K562 treated with DMSO at 1 percent for 24 hours (cell line): ENCODE data around the gene ACSL1. TPM values are rescaled to one million over a fixed set of nuclear protein-coding genes. Genes with fewer than 3 reads are reported as not detected.

Source experiments
- total RNA-seq: library from RNA; unstranded; fragments of 300-600 nt; gene quantifications from 2 replicates; pipeline ENCODE4 v1.2.3, GENCODE V29; 2022; ENCODE audit warnings: low read depth; ENCODE audit not compliant: insufficient read depth

ACSL1 gene
- total RNA-seq, result 26.8 and 34.7 TPM in 2 replicates

GRCh38 chr4:184825896-184826690, at the start of gene ACSL1:
Gene ACSL1, minus strand, starts transcription at chr4:184825968. Its CDS starts 22,454 bp downstream, at chr4:184803514.

GRCh38 chr4:184733654-184734524, 91.9 kb downstream of the ACSL1 start, which contains the start of gene CENPU:
Gene CENPU, minus strand, starts transcription at chr4:184734096. Its CDS starts 34 bp downstream, at chr4:184734062.

Other genes with a start within 250 kb of the ACSL1 start
- gene CASP3, start 176.5 kb downstream of the ACSL1 start, total RNA-seq, result 20.1 and 24.1 TPM in 2 replicates
- 10.9 and 24.3 TPM in 2 replicates for gene PRIMPOL, start 176.2 kb downstream of the ACSL1 start, total RNA-seq
- 41.0 and 51.2 TPM in 2 replicates for gene CENPU, start 91.9 kb downstream of the ACSL1 start, total RNA-seq
- not detected in 2 replicates for gene HELT, start 192.5 kb upstream of the ACSL1 start, total RNA-seq